Suprapubic skin (tissue), 4 donors: ENCODE data around the gene C1orf198. TPM values are rescaled to one million over a fixed set of nuclear protein-coding genes. Genes with fewer than 3 reads are reported as not detected.

Source experiments
- DNase-seq, 2 donors: peaks; one replicate each; pipeline ENCODE4 v3.0.0-alpha.2; 2019; ENCODE audit warnings: low spot score in 2 of 2
- H3K27ac ChIP-seq: fragments of 200-600 bp; sonication (generic); one replicate; pipeline ENCODE4 v1.5.1; 2019
- H3K27me3 ChIP-seq: fragments of 200-600 bp; sonication (generic); one replicate; pipeline ENCODE4 v1.5.1; 2019
- H3K36me3 ChIP-seq: fragments of 200-600 bp; sonication (generic); one replicate; pipeline ENCODE4 v1.5.1; 2019
- H3K4me1 ChIP-seq: fragments of 200-600 bp; sonication (generic); one replicate; pipeline ENCODE4 v1.5.1; 2019
- H3K4me3 ChIP-seq: fragments of 200-600 bp; sonication (generic); one replicate; pipeline ENCODE4 v1.5.1; 2019; ENCODE audit warnings: mild to moderate bottlenecking
- H3K9me3 ChIP-seq: fragments of 200-600 bp; sonication (generic); one replicate; pipeline ENCODE4 v1.5.1; 2019
- CTCF ChIP-seq, 2 donors: fragments of 200-600 bp in 1 of 2; fragments of 450-650 bp in 1 of 2; sonication (generic) in 1 of 2; IDR thresholded peaks; one replicate each; pipeline ENCODE4 v1.5.1; 2016 to 2019; ENCODE audit warnings: antibody characterized with exemption in 2 of 2, mild to moderate bottlenecking in 1 of 2, moderate library complexity in 1 of 2
- EP300 ChIP-seq: sonication (generic); formaldehyde crosslinking; IDR thresholded peaks from one replicate; pipeline ENCODE4 v1.6.1; 2017; ENCODE audit warnings: antibody characterized with exemption
- POLR2A ChIP-seq, 2 donors: fragments of 450-650 bp; IDR thresholded peaks; one replicate each; pipeline ENCODE4 v1.6.1; 2017; ENCODE audit warnings: antibody characterized with exemption in 2 of 2, mild to moderate bottlenecking in 2 of 2, moderate library complexity in 2 of 2
- POLR2AphosphoS5 ChIP-seq, 3 donors: sonication (generic); formaldehyde crosslinking; IDR thresholded peaks; one replicate each; pipeline ENCODE4 v1.6.1; 2017; ENCODE audit warnings: antibody characterized with exemption in 3 of 3
- WGBS: methylation state at CpG from one replicate; pipeline ENCODE4 v1.1.5; 2018; 5-methylcytosine and 5-hydroxymethylcytosine counted together
- total RNA-seq, 4 donors: library from RNA; depleted of rRNA; stranded (reverse); fragments of >200 nt; gene quantifications; one replicate each; pipeline ENCODE4 v1.1.0, GENCODE V29; 2016

Gene C1orf198
- total RNA-seq, 4 donors from 2014 or later: 42.7 to 70.1 (median 52.5) TPM

DNA sequence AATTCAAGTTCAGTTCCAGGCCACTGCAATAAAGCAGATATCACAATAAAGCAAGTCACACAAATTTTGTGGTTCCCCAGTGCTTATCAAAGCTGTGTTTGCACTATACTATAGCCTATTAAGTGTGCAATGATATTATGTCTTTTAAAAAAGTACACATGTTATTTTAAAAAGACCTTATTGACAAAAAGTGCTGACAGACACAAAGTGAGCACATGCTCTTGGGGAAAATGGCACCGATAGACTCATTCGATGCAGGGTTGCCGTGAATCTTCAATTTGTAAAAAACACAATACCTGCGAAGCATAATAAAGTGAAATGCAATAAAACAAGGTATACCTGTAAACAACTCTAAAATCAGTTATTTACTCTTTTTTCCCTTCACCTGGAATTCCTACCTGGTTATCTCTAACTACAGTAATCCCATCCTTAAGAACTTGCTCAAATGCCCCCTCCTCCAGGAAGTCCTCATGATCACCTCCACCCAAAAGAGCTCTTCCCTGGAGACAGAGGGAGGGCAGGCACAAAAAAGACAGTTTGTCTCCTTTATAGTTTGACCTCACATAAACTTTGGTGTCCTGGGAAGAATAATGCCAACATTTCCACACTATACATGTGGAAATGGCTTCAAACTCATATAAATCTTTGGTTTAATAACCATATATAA lies 9.7 kb upstream of the C1orf198 start:
- Histone ChIP-seq H3K36me3 (no peaks in the 10 kb centered on the region), H3K27ac (no peak overlapping the region), H3K27me3 (peaks cover 7% of the 10 kb centered on the region), H3K4me3 (no peak overlapping the region), H3K4me1 (peaks cover 12% of the 10 kb centered on the region), H3K9me3 (no peaks in the 10 kb centered on the region)
- TF ChIP-seq POLR2AphosphoS5 (IDR thresholded peaks at IDR 0.05): no peak
- no peak for TF ChIP-seq EP300
- no peak for TF ChIP-seq POLR2A (IDR thresholded peaks at IDR 0.05)
- TF ChIP-seq CTCF (IDR thresholded peaks at IDR 0.05): no peak
- 87% methylated on average over 4 of the region's 4 CpGs for WGBS
- DNase-seq: no peak

GRCh38 chr1:230877146-230877923 lies 9.0 kb upstream of the C1orf198 start:
- no peak for TF ChIP-seq EP300
- peak in 1 of 3 donors; percentile 20 for TF ChIP-seq POLR2AphosphoS5 (IDR thresholded peaks at IDR 0.05)
- TF ChIP-seq CTCF (IDR thresholded peaks at IDR 0.05): no peak
- TF ChIP-seq POLR2A (IDR thresholded peaks at IDR 0.05): no peak
- no peak for DNase-seq
- Histone ChIP-seq H3K4me3 (no peak overlapping the region), H3K27me3 (peaks cover under 1% of the 10 kb centered on the region), H3K9me3 (no peaks in the 10 kb centered on the region), H3K4me1 (peaks cover 12% of the 10 kb centered on the region), H3K36me3 (no peaks in the 10 kb centered on the region), H3K27ac (no peak overlapping the region)
- WGBS: 75% methylated on average over 14 of the region's 14 CpGs

DNA sequence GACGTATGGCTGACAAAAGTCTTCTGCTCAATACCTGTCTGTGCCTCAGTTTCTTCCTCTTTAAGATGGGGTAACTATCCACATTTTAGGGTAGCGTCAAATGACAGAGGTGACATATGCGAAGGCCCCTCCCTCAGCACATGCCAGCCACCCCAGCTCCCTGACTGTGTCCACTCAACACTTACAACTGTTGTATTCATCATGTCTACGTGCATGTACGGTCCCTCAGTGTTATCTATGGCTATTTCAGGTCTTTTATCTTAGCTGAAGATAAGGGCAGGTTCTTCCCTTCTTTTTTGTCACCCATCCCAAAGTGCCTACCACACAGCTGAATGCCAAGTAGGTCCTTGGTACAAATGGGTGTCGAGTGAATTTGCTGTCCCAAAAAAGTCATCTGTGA lies 8.3 kb upstream of the C1orf198 start:
- Histone ChIP-seq H3K27me3 (no peaks in the 10 kb centered on the region), H3K36me3 (no peaks in the 10 kb centered on the region), H3K4me3 (no peak overlapping the region), H3K9me3 (no peaks in the 10 kb centered on the region), H3K4me1 (peaks cover 12% of the 10 kb centered on the region), H3K27ac (no peak overlapping the region)
- TF ChIP-seq POLR2AphosphoS5 (IDR thresholded peaks at IDR 0.05) (no peak), EP300 (no peak), CTCF (IDR thresholded peaks at IDR 0.05) (no peak), POLR2A (IDR thresholded peaks at IDR 0.05) (no peak)
- WGBS: 90% methylated on average over 6 of the region's 6 CpGs
- DNase-seq: no peak

DNA sequence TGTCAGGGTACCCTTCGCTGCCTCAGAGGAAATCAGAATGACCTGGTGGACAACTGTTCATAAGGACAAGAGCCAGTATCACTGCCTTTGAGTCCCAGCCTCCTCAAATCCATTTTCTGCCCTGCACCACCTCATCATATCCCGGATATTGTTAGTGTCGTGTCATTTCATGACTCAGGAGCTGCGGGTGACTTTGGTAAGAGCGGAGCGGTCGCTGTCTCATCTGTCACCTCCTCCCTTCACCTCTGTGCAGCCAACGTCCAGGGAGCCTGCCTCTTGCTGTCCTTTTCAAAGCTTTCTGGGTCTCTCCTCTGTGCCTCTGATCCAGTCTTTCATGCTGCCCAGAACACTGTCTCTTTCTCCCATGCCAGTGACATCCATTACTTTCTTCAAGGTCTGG lies 7.0 kb upstream of the C1orf198 start:
- no peak overlapping the region for H3K27ac ChIP-seq
- no peaks in the 10 kb centered on the region for H3K27me3 ChIP-seq
- no peak for TF ChIP-seq POLR2A (IDR thresholded peaks at IDR 0.05)
- no peak for TF ChIP-seq POLR2AphosphoS5 (IDR thresholded peaks at IDR 0.05)
- TF ChIP-seq EP300: no peak
- TF ChIP-seq CTCF (IDR thresholded peaks at IDR 0.05): no peak
- DNase-seq: no peak
- H3K9me3 ChIP-seq: no peaks in the 10 kb centered on the region
- no peak overlapping the region for H3K4me3 ChIP-seq
- peaks cover 12% of the 10 kb centered on the region for H3K4me1 ChIP-seq
- H3K36me3 ChIP-seq: no peaks in the 10 kb centered on the region
- 88% methylated on average over 8 of the region's 8 CpGs for WGBS

DNA sequence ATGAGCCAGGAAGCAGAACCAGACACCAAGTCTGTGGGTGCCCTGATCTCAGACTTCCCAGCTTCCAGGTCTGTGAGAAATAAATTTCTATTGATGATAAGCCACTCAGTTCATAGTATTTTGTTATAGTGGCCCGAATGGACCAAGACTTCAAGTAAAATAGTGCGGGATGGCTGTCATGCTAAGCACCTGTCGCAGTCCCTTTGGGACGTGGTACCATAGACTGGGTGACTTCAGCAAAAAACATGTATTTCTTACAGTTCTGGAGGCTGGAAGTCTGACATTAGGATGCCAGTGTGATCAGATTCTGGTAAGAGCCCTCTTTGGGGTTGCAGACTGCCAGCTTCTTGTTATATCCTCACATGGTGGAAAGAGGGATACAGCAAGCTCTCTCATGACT lies 2.6 kb upstream of the C1orf198 start:
- no peak overlapping the region for H3K4me3 ChIP-seq
- no peaks in the 10 kb centered on the region for H3K36me3 ChIP-seq
- no peak for DNase-seq
- TF ChIP-seq EP300: no peak
- TF ChIP-seq POLR2A (IDR thresholded peaks at IDR 0.05): no peak
- no peak for TF ChIP-seq CTCF (IDR thresholded peaks at IDR 0.05)
- TF ChIP-seq POLR2AphosphoS5 (IDR thresholded peaks at IDR 0.05): no peak
- no peak overlapping the region for H3K27ac ChIP-seq
- no peaks in the 10 kb centered on the region for H3K9me3 ChIP-seq
- 96% methylated on average over 4 of the region's 4 CpGs for WGBS
- peaks cover 23% of the 10 kb centered on the region for H3K4me1 ChIP-seq
- no peaks in the 10 kb centered on the region for H3K27me3 ChIP-seq
